GM23338 (cell line): Measurements from ENCODE around the gene IL17RB. TPM values are rescaled to one million over a fixed set of nuclear protein-coding genes. Genes with fewer than 3 reads are reported as not detected.

Experiments used
- ATAC-seq: fragments of 200-7000 bp; cut with Tn5 transposase; 3 replicates; pipeline ENCODE4 v1.9.1; 2020
- DNase-seq: peaks from one replicate; pipeline ENCODE4 v3.0.0-alpha.2; 2015; ENCODE audit warnings: low spot score
- H2AFZ ChIP-seq: fragments of 200-600 bp; sonication (generic); 2 replicates; pipeline ENCODE4 v1.8.0; 2016; ENCODE audit warnings: antibody characterized with exemption, mild to moderate bottlenecking, moderate library complexity
- H3F3A ChIP-seq: fragments of 200-600 bp; sonication (generic); replicated peaks from 2 replicates; pipeline ENCODE4 v1.8.0; 2017; ENCODE audit warnings: antibody characterized with exemption, mixed run types, low read depth
- H3K27ac ChIP-seq: fragments of 200-600 bp; sonication (generic); 2 replicates; pipeline ENCODE4 v1.6.1; 2016; ENCODE audit warnings: low read depth
- H3K27me3 ChIP-seq: fragments of 200-600 bp; sonication (generic); 2 replicates; pipeline ENCODE4 v1.8.0; 2016; ENCODE audit warnings: mild to moderate bottlenecking, mixed run types, moderate library complexity; ENCODE audit not compliant: insufficient read depth
- H3K36me3 ChIP-seq: fragments of 200-600 bp; sonication (generic); 2 replicates; pipeline ENCODE4 v1.8.0; 2016; ENCODE audit warnings: mild to moderate bottlenecking; ENCODE audit not compliant: insufficient read depth
- H3K4me1 ChIP-seq: fragments of 200-600 bp; sonication (generic); 2 replicates; pipeline ENCODE4 v1.8.0; 2016; ENCODE audit warnings: mild to moderate bottlenecking, moderate library complexity; ENCODE audit not compliant: insufficient read depth
- H3K4me2 ChIP-seq: fragments of 200-600 bp; sonication (generic); 2 replicates; pipeline ENCODE4 v1.7.1; 2017; ENCODE audit warnings: mixed run types
- H3K4me3 ChIP-seq: fragments of 200-600 bp; sonication (generic); 2 replicates; pipeline ENCODE4 v1.6.1; 2016; ENCODE audit warnings: mixed run types
- H3K79me2 ChIP-seq: fragments of 200-600 bp; sonication (generic); replicated peaks from 2 replicates; pipeline ENCODE4 v1.8.0; 2017; ENCODE audit warnings: mild to moderate bottlenecking; ENCODE audit not compliant: insufficient read depth
- H3K9me2 ChIP-seq: fragments of 200-600 bp; sonication (generic); 2 replicates; pipeline ENCODE4 v1.8.0; 2017; ENCODE audit not compliant: insufficient read depth
- H4K20me1 ChIP-seq: fragments of 200-600 bp; sonication (generic); replicated peaks from 2 replicates; pipeline ENCODE4 v1.8.0; 2017; ENCODE audit warnings: mild to moderate bottlenecking; ENCODE audit not compliant: insufficient read depth
- H3K27ac Mint-ChIP-seq: 2 replicates; pipeline ENCODE4 v1.8.0; 2020; ENCODE audit warnings: inconsistent platforms, mild to moderate bottlenecking, moderate library complexity, mixed read lengths
- H3K27me3 Mint-ChIP-seq: 3 replicates; pipeline ENCODE4 v1.8.0; 2022; ENCODE audit warnings: low read depth, mild to moderate bottlenecking, moderate library complexity, mixed read lengths, inconsistent platforms; ENCODE audit not compliant: insufficient read depth, poor library complexity
- H3K36me3 Mint-ChIP-seq: 3 replicates; pipeline ENCODE4 v1.8.0; 2021; ENCODE audit warnings: low read depth, mild to moderate bottlenecking, inconsistent platforms, moderate library complexity, mixed read lengths
- H3K4me1 Mint-ChIP-seq: 3 replicates; pipeline ENCODE4 v1.8.0; 2020; ENCODE audit warnings: mild to moderate bottlenecking, inconsistent platforms, mixed read lengths
- H3K4me3 Mint-ChIP-seq: 3 replicates; pipeline ENCODE4 v1.8.0; 2021; ENCODE audit warnings: moderate library complexity, mild to moderate bottlenecking, inconsistent platforms, mixed read lengths
- H3K9me3 Mint-ChIP-seq: 3 replicates; pipeline ENCODE4 v1.8.0; 2020; ENCODE audit warnings: moderate library complexity, mild to moderate bottlenecking, inconsistent platforms, mixed read lengths
- CREB1 ChIP-seq: fragments of 250-450 bp; sonication (Bioruptor Pico); IDR thresholded peaks from 2 replicates; pipeline ENCODE4 v1.5.0; 2020; ENCODE audit warnings: low read depth, mild to moderate bottlenecking, moderate library complexity
- JUNB ChIP-seq: IDR thresholded peaks from one replicate; pipeline ENCODE4 v1.6.1; 2016; ENCODE audit warnings: antibody characterized with exemption; ENCODE audit not compliant: unreplicated experiment
- polyA plus RNA-seq: library from polyadenylated mRNA; unstranded; fragments of >200 nt; fragmentation: Nextera tagmentation; extraction: Ambion mirVana; gene quantifications from 2 replicates; pipeline ENCODE4 v1.2.1, GENCODE V29; 2016
- total RNA-seq: library from RNA; depleted of rRNA; stranded (reverse); fragments of >200 nt; shearing (Covaris generic); gene quantifications from 2 replicates; pipeline ENCODE4 v1.2.3, GENCODE V29; 2014
- TF ChIP-seq, protein P1 (sequence below), 2 experiments: fragments of 200-600 bp in 1 of 2; sonication (generic) in 1 of 2; conservative IDR thresholded peaks; 2 replicates each; pipeline versions ENCODE4 v1.5.1 to v1.6.1; 2016 to 2017; ENCODE audit warnings: antibody characterized with exemption in 2 of 2, low read depth in 2 of 2, mild to moderate bottlenecking in 2 of 2, moderate library complexity in 1 of 2

IL17RB gene
- total and polyA plus RNA-seq, 2 experiments from 2014 or later = 5.7 to 6.9 TPM

DNA sequence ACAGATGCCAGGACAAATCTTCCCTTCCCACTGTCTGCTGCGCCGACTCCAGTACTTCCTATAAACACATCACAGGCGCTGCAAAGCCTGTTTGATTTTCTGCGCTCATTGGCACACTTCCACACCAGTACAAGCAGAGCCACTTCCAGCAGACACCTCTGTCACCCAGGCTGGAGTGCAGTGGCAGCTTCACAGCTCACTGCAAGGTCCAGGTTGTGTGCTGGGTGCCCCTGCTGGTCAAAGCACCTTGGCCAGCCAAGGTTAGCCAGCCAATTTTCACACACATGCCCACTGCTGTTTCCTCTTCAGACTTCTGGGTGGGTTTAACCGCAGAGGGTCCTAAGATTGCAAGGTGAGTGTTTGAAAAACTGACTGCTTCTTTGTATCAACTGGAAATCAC, 5.1 kb upstream of the IL17RB start:
- Mint-ChIP-seq H3K36me3 (no peaks in the 10 kb centered on the region; the same call in 2 of the 3 replicates), H3K27me3 (peaks cover 9% of the 10 kb centered on the region)

DNA sequence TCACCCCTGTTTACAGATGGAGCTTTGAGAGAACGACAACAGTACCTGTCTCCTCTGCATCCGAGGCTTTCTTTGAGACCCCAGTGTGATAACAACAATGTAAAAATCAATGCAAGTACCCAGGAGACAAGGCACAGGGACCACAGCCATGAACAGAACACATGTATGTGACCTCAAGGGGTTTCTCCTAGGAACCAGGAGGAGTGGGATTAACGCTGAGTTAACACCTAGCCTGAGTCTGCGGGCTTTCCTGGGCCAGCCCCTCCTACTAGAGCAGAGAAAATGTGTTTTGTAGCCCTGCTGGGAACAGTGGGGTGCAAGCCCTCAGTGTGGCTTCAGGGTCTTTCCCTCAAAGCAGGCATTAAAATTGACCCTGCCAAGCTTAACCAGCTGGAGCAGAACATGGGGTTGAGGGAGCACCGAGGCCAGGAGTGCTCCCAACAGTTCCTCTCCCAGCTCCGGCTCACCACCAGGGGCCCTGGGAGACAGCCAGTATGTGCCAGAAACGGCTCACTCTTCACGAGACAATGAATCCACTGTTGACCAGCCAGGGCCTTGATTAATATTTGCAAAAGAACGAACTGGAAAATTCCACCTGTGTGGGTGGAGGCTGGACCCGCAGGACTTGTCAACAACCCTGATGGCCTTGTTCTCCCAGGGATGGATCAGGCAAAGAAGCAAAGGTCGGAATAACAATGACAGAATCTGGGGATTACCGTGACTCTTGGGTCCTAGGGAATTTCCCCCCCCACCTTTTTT, 3.8 kb upstream of the IL17RB start:
- Histone ChIP-seq H3K79me2 (peaks cover 7% of the 10 kb centered on the region; the same call in 1 of the 2 replicates), H3K4me3 (no peak overlapping the region), H3K27ac (no peak overlapping the region), H3K27me3 (peaks cover 14% of the 10 kb centered on the region), H4K20me1 (no peaks in the 10 kb centered on the region), H3K4me1 (peaks cover 15% of the 10 kb centered on the region), H2AFZ (no peak overlapping the region), H3K9me2 (no peaks in the 10 kb centered on the region), H3K4me2 (0 out of 2 replicates have a peak overlapping the region, but pooled peaks have one; percentile 29), H3F3A (0 out of 2 replicates have a peak, but pooled peaks cover 5% of the 10 kb centered on the region), H3K36me3 (no peaks in the 10 kb centered on the region)
- Mint-ChIP-seq H3K4me3 (no peak overlapping the region), H3K36me3 (no peaks in the 10 kb centered on the region; the same call in 2 of the 3 replicates), H3K27me3 (peaks cover 21% of the 10 kb centered on the region), H3K27ac (no peak overlapping the region), H3K9me3 (no peaks in the 10 kb centered on the region), H3K4me1 (peaks cover 31% of the 10 kb centered on the region)
- TF ChIP-seq, protein P1, sequence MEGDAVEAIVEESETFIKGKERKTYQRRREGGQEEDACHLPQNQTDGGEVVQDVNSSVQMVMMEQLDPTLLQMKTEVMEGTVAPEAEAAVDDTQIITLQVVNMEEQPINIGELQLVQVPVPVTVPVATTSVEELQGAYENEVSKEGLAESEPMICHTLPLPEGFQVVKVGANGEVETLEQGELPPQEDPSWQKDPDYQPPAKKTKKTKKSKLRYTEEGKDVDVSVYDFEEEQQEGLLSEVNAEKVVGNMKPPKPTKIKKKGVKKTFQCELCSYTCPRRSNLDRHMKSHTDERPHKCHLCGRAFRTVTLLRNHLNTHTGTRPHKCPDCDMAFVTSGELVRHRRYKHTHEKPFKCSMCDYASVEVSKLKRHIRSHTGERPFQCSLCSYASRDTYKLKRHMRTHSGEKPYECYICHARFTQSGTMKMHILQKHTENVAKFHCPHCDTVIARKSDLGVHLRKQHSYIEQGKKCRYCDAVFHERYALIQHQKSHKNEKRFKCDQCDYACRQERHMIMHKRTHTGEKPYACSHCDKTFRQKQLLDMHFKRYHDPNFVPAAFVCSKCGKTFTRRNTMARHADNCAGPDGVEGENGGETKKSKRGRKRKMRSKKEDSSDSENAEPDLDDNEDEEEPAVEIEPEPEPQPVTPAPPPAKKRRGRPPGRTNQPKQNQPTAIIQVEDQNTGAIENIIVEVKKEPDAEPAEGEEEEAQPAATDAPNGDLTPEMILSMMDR (conservative IDR thresholded peaks at IDR 0.05; ENCODE audit: low read depth in 2 of 2) = peak in 1 of 2 experiments; percentile 24; a peak in 1 of 4 replicates
- no peak for TF ChIP-seq CREB1 (CRISPR knock-in tag)
- peak; percentile 43 for DNase-seq
- peak; percentile 5 for ATAC-seq

More for the DNA sequence above, 5.1 kb upstream of the IL17RB start:
- Mint-ChIP-seq H3K4me3 (no peak overlapping the region), H3K9me3 (no peaks in the 10 kb centered on the region), H3K27ac (no peak overlapping the region), H3K4me1 (peaks cover 31% of the 10 kb centered on the region)
- ATAC-seq = no peak
- Histone ChIP-seq H3K36me3 (no peaks in the 10 kb centered on the region), H3F3A (0 out of 2 replicates have a peak, but pooled peaks cover 5% of the 10 kb centered on the region), H3K9me2 (no peaks in the 10 kb centered on the region), H4K20me1 (no peaks in the 10 kb centered on the region; the same call in 1 of the 2 replicates), H3K27me3 (peaks cover under 1% of the 10 kb centered on the region; the same call in 1 of the 2 replicates), H3K4me2 (no peak overlapping the region), H3K4me1 (peaks cover 15% of the 10 kb centered on the region), H3K27ac (no peak overlapping the region), H3K79me2 (peaks cover 7% of the 10 kb centered on the region; the same call in 1 of the 2 replicates), H3K4me3 (no peak overlapping the region), H2AFZ (no peak overlapping the region)
- no peak for DNase-seq
- TF ChIP-seq, protein P1 (conservative IDR thresholded peaks at IDR 0.05; ENCODE audit: low read depth in 2 of 2) = 0 out of 4 replicates have a peak, but pooled peaks of 1 of the 2 experiments have one; percentile 6
- TF ChIP-seq JUNB = no peak
